LHCN-M2 (cell line): ENCODE measurements around the gene GID8. TPM values are rescaled to one million over a fixed set of nuclear protein-coding genes. Genes with fewer than 3 reads are reported as not detected.
"Not testable (repeated sequence)": the region's sequence is repeated elsewhere in the genome, so short reads cannot be mapped to it uniquely, and the experiment has no call there.

ENCODE experiments used
- DNase-seq: peaks from one replicate; pipeline ENCODE4 v3.0.0-alpha.2; 2012; ENCODE audit warnings: low read depth
- total RNA-seq: library from RNA; depleted of rRNA; stranded (reverse); fragments of >200 nt; gene quantifications from 2 replicates; pipeline ENCODE4 v1.2.3, GENCODE V29; 2014

The GID8 gene
- total RNA-seq, 1 experiment from 2014 or later = 23.5 TPM

DNA sequence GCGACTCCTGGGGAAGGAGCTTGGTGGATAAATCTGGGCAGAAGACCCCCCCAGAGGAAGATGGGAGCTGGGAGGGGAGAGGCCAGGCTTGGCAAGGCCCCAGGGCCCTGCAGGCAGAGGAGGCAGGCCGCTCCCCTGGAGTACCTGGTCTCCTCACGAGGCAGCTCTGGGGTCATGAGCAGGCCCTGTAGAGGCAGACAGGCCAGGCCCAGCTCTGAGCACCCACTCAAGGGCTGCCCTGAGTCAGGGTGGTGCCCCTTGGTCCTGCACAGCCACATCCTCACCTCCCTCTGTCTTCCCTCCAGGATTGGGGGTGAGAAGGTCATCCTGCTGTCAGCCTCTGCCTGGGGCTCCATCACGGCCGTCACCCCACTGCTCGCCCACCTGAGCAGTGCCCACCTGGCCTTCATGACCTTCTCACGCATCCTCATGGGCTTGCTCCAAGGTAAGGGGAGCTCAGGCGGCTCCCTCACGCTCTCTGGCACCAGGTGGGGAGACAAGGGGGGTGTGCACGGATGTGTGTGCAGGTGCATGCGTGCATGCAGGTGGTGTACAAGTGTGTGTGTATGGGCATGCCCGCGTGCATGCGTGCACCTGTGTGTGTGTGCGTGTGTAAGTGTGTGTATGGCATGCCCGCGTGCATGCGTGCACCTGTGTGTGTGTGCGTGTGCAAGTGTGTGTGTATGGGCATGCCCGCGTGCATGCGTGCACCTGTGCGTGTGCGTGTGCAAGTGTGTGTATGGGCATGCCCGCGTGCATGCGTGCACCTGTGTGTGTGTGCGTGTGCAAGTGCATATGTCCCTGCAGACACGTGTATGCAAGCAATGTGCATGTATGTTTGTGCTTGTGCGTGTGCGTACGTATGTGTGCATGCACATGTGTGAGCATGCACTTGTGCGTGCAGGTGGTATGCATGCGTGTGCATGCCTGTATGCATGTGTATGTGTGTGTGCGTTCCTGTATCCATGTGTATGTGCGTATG lies 19.5 kb downstream of the GID8 start:
- DNase-seq = no peak

DNA sequence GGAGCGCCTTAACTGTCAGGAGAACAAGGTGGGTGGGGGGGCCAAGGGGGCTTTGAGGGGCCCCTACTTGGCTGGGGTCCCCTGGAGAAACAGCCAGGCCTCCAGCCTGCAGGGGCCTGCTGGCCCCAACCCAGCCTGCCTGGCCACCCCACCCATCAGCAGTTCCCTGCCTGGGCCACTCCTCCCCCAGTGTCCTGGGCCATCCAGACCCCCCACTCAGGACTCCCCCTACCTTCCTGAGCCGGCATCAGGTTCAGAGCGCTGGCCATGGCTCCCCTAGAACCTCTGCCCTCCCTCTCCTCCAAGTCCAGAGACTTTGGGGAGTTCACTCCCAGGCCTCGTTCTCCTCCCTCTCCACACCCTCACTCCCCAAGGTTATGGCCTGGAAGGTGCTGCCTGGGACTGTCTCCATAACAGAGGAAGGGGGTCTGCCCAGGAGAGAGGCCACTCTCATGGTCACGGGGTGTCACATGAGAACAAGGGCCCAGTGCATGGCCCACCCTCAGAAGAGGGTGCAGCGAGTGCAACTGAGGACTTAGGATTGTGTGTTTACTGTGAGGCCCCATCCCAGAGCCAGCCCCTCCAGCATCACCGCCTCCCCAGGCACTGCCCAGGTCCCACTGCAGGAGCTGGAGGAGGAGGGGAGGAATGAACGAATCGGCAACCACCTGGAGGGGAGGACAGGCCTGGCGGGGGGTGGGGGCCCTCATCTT lies 20.6 kb downstream of the GID8 start:
- no peak for DNase-seq

DNA sequence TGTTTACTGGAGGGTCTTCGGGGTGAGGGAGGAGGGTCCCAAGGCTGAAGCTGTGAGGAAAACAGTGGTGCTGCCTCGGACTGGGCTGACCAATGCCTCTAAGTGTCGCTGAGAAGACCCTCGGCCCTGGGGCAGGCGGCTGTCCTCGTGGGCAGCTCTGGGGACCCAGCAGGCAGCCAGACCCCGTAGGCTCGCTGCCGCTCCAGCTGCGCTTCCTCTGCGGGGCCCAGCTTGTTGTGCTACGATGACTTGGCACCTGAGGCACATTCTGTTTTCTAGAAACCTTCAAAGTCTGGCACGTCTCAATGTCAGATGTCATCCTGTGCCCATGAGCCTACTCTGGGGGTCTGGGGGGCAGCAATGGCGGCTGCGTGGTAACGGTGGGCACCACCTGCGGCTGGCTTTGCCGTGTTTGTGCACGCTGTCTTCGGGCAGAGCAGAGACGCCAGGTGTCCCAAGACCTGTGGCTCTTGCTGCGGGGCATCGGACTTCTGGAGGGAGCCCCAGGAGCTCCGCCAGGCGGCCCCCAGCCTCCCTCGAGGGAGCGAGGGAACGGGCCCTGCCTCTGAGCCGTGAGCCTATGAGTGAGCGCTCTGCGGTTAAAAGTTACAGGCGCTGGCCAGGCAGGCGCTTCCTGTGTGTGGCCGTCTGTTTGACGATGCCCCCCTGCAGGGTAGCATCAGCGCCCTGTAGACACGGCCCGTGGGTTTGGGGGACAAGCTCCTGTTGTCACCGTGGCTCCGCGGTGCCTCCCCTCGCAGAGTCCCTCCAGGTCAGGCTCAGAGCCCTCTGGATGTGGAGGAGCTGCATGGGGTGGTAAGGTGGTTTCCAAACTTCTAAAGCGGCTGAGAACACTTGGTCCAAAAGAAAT lies 21.4 kb downstream of the GID8 start:
- no peak for DNase-seq

DNA sequence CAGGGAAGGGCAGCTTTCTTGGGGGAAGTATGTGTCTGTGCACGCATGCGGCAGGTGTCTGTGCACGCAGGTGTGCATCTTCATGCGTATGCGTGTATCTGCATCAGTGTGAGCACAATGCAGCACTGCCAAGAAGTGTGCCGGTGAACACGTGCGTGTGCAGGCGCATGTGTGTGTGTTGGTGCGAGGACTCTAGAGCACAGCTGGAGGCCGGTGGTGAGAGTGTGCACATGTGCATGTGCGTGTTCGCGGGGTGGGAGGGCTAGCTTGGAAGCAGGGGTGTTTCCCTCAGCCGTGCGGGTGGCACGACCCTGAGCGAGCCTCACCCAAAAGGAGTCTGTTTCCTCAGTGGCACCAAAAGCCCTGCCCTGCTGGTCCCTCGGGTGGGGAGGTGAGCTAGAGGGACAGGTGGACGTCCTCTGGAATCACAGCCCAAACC lies 22.1 kb downstream of the GID8 start:
- DNase-seq = no peak

DNA sequence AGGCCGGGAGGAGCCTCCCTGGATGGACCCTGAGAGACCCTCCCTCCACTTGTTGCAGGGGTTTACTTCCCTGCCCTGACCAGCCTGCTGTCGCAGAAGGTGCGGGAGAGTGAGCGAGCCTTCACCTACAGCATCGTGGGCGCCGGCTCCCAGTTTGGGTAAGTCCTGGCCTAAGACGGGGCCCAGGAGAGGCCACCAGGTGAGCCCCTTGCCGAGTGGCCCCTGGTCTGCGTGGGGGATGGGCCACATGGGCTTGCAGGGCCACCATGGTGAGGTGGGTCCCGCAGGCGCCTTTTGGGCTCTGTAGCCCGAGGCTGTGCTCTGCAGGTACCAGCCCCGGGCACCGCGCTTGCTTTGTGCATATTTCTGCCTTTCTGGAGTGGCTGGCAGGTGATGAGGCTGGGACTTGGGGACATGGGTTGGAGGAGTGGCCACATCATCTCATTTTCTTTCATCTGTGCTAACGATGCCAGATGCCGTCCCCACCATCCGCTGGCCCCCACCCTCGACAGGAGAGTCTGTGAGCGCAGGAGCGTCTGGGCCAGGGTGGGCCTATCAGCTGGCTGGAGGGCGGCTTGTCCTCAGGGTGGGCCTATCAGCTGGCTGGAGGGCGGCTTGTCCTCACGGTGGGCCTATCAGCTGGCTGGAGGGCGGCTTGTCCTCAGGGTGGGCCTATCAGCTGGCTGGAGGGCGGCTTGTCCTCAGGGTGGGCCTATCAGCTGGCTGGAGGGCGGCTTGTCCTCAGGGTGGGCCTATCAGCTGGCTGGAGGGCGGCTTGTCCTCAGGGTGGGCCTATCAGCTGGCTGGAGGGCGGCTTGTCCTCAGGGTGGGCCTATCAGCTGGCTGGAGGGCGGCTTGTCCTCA lies 22.7 kb downstream of the GID8 start:
- DNase-seq = not testable (repeated sequence)

DNA sequence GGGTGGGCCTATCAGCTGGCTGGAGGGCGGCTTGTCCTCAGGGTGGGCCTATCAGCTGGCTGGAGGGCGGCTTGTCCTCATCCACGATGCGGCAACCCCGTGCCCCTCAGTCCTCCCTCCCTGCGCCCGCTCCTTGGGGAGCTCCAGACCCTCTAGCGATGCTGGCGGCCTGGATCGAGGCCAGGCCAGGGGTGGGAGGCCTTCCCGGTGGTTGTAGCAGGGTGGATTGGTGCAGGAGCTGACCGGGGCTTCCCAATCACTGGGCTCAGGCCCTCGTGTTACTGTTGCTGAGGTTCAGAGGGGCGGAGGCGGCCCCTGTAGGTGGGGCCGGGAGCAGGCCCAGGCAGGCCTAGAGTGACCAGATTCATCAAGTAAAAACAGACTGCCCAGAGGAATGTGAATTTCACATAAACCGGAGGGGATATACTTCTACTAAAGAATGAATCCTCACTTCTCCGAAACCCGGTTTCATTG lies 23.4 kb downstream of the GID8 start:
- no peak for DNase-seq

DNA sequence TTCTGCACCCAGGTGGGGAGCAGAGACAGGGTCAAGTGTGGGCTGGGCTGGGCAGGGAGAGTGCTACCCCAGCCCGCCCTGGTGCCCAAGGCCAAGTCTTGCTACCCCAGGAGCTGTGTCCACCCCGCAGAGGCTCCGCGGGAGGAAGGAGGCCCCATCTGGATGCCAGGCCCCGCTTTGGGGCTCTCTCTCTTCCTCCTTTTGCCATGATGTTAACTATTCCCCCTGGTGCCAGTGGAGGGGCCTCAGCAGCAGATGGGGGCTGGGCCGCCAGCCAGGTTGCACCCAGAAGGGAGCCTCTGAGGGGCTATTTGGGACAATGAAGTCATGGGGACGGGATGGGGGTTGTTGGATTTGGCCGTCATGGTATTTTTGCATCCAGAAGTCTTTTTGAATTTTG lies 23.9 kb downstream of the GID8 start:
- DNase-seq = no peak

DNA sequence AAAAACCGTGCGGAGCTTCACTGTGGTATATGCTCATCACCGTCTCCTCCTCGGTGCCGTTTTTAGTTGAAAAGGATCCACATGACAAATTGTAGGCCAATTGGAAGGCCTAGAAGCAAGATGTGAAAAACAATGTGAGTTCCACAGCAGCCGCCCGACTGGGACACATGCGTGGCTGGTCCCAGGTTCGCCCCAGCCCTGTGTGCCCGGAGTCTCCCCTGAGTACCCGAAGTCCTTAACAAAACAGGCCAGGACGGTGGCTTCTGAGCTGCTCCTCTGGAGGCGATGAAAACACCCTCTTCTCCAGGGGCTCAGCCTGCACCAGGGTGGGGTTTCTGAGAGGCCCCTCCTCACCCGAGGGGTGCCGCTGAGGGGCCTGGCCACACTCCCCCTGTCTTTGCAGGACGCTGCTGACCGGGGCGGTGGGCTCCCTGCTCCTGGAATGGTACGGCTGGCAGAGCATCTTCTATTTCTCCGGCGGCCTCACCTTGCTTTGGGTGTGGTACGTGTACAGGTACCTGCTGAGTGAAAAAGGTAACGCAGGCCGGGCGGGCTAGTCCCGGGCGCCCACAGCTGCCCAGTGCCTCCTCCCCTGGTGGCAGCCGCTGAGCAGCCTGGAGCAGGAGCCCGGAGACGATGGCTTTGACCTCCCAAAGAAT lies 24.4 kb downstream of the GID8 start:
- no peak for DNase-seq

DNA sequence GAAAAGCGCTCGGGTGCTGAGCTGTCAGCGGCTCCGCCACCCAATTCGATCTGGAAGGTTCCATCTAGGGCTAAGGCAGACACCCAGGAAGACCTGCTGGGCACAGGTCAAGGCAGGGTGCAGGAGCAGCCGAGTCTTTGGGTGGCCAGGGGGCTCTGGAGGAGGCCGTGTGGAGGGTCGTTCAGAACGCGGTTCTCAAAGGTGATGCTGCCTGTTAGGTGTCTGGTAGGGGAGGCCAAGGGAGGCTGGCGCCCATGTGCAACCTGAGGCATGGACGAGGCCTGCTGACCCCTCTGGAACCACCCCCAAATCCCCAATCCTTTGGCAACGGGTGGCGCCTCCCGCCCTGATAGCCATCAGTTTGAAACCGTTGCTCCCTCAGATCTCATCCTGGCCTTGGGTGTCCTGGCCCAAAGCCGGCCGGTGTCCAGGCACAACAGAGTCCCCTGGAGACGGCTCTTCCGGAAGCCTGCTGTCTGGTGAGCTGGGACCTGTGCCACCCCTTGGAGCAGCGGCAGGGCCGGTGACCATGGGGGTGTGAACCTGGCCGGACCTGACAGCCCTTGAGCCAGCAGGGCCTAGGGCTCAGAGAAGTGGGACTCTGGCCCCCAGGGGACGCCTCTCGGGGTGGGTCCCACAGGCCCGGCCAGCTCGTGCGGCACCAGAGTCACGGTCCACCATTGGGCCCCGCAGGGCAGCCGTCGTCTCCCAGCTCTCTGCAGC lies 25.1 kb downstream of the GID8 start:
- DNase-seq = no peak

DNA sequence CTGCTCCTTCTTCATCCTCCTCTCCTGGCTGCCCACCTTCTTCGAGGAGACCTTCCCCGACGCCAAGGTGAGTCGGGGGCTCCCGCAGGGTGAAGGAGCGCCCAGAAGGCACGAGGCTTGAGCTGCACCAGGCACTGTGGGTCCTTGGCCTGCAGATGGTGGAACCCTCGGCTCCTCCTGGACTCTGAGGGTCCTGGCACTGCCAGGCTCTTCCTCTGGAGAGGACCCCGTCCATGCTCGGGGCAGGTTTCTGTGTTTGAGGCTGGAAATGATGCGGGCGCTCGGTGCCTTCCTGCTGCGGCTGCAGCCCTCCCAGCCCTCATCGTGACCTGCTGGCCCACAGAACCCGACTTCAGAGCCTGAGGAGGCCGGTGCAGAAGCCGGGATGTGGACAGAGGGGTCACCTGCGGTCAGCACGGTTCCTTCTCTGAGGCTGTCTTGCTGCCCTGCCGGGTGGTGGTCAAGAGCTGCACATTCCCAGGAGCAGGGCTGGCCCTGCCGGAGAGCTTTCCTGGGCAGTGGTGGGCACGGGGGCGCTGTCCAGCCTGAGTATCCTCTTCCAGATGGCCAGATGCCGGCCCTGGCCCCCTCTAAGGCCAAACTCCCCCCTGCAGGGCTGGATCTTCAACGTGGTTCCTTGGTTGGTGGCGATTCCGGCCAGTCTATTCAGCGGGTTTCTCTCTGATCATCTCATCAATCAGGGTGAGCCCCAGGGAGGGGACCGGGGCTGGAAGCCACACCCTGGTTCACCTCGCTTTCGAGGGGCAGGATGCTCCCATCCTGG lies 25.9 kb downstream of the GID8 start:
- no peak for DNase-seq

DNA sequence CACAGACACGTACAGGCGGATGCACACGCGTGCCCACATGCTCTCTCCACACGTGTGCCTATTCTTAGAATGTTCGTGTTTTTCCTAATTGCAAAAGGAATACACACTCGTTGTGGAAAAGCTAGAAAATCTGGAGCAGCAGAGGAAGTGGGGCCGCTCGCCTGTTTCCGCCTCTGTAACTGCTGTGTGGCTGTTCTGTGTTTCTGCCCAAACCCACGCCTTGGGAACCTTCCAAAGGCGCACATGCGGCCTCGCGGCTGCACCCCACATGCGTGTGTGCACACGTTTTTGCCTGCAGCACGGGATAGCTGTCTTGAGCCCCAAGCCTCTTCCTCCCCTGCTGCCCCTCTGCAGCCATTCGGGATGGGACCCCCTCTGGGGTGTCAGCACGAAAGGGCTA lies 26.8 kb downstream of the GID8 start:
- DNase-seq = no peak

DNA sequence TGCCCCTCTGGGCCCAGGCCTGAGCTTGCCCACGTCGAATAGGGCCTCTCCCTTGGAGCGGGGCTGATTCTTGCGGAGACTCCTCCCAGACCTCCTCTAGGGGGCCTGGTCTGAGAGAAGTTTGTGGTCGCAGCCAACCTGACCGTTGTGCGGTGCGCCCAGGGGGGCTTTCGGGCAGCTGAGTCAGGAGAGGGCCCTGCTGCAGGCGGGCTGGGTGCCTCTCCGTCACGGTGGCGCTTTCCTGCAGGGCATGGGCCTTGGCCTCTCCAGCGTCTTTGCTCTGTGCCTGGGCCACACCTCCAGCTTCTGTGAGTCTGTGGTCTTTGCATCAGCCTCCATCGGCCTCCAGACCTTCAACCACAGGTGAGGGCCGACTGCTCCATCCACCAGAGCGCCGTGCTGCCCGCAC lies 27.4 kb downstream of the GID8 start:
- no peak for DNase-seq

DNA sequence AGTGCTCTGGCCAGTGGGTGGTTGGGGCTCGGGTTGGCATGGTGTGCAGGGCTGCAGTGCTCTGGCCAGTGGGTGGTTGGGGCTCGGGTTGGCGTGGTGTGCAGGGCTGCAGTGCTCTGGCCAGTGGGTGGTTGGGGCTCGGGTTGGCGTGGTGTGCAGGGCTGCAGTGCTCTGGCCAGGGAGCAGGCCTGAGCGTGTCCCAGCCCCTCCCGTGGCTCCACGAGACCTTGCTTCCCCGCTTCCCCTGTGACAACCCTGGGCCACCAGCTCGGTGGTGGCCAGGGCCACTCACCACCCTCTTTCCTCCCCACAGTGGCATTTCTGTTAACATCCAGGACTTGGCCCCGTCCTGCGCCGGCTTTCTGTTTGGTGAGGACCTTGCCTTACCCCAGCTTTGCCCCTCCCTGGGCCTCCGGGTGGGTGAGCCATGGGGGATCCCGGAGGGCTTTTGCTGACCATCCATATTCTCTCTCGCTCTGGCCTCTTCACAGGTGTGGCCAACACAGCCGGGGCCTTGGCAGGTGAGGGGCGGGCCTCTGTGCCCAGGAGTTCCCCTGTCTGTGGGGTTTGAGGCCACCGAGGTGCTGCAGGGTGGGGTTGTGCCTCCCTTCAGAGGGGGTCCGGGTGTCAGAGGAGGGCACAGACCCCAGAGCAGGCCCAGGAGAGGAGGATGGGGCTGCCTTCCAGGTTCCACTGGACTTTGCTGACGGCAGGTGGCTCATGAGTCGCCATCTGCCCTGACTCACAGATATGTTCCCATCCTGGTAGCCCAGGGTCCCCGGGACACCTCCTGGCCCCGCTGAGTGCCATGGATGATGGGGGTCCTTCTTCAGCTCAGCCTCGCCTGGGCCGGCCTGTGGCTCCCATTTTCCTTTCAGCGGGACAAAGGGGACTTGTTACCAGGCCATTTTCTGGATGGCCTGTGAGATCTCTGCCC lies 28.5 kb downstream of the GID8 start:
- no peak for DNase-seq

DNA sequence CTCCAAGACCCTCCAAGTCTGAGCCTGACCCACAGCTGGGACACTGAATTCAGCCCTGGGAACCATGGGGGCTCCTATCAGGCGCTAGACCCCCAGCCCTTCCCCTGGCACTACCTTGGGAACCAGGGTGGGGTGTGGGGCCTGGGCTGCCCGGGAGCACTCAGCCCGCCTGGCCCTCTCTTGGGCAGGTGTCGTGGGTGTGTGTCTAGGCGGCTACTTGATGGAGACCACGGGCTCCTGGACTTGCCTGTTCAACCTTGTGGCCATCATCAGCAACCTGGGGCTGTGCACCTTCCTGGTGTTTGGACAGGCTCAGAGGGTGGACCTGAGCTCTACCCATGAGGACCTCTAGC lies 29.2 kb downstream of the GID8 start:
- no peak for DNase-seq

DNA sequence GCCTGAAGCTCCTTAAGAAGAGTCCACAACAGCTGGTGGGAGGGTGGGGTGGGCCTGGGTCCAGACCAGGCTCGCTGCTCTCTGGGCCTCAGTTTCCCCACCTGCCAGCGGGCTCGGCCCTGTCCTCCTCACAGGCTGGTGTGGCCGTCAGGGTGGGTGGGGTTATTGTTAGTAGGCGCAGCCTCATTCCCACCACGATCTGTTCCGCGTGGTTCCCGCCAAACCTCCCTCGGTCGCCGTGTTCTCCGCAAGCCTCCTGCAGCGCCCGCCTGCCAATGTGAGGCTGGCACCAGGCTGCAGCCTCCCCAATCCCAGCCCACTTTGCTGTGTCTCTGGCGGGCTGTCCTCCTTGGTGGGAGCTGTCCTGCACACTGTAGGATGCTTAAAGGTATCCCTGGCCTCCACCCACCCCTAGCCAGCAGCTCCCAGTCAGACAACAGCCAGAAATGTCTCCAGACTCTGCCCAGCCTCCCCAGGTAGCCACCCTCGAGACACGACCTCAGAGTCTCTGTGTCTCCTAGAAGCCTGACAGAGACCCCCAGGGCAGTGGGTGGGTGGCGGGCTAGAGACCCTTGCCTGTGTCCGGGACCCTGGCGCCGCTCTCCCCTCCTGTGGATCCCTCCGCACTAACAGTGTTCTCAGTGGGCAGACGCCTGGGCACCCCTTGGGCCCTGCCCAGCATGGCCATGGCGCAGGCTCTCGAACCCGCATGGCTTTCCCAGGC lies 29.8 kb downstream of the GID8 start:
- DNase-seq = no peak

DNA sequence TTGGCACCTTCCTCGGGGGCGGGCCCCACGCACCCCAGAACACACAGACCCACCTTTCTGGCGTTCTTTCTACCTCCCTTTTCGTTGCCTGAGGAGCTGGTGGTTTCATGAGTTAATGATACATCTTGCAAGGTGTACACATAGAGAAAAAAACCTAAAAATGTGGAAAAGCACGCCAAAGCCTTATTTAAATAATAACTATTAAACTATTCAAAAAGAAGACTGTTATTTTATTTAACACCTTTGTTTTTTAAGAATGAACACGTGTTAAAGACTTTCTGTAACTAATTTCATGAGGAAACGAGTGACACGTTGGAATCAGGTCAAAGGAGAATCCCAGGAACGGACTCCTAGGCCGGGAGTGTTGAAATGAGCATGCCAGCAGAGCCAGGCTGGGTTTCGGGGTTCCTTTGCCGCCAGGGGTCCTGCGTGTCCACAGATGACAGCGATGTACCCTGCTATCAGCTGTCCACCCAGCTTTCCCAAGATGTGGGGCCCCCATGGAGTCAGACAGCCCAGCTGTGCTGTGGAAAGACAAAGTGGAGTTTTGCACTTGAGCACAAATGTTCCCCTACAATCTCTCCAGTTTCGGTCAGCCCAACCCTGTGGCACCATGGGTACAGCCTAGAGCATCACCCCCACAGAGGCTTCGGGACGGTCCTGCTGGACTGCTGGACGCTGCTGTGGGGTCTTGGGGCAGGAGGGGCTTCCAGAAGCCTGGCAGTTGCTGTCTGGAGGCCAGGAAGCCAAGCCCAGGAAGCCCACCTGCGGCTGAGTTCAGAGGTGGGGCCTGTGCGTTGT lies 30.6 kb downstream of the GID8 start:
- DNase-seq = no peak
